GM18870 (cell line): ENCODE results near the gene MERTK.
A peak's percentile ranks its signal among the peaks of the same experiment; 100 is the strongest.
"Not testable (repeated sequence)": the region's sequence is repeated elsewhere in the genome, so short reads cannot be mapped to it uniquely, and the experiment has no call there.

ENCODE experiments used
- ATAC-seq: cut with Tn5 transposase; IDR thresholded peaks from one replicate; pipeline ENCODE4 v1.9.1; 2021; ENCODE audit warnings: moderate library complexity; ENCODE audit not compliant: unreplicated experiment

The MERTK gene

DNA sequence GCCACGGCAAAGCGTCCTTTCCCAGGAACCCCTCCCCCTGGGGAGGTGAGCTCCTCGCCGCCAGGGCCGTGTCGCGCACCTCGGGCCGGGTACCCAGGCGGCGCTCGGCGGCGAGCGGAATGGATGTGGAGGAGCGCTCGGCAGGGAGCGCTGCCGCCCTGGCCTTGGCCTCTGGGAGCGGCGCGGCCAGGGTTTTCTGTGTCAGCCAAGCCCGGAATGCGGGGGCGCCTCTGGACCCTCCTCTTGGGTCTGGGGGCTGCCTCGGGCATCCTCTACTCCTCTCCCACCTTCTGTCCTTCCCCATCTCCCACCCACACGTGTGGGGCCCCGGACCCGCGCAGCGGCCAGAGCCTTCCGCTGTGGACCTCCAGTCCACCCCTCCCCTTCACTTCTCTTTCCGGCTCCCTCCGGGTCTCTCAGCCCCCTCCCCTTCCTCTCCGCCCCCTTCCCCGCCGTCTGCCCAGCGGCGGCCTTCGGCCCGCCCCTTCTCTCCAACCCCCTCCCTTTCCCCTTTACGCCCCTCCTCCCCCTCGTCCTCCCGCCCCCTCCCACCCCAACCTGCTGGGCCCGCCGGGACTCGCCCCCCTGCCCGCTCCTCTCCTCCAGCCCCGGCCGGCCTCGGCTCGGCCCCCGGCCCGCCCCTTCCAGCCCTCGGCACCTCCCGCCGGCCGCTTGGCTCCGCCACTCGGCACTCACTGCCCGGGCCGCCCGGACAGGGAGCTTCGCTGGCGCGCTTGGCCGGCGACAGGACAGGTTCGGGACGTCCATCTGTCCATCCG, at the start of gene MERTK:
MERTK (plus strand) TSS at position 684 of the 779 bp plus-strand sequence. CDS start 129 bp downstream, outside the sequence.
- ATAC-seq = no peak

DNA sequence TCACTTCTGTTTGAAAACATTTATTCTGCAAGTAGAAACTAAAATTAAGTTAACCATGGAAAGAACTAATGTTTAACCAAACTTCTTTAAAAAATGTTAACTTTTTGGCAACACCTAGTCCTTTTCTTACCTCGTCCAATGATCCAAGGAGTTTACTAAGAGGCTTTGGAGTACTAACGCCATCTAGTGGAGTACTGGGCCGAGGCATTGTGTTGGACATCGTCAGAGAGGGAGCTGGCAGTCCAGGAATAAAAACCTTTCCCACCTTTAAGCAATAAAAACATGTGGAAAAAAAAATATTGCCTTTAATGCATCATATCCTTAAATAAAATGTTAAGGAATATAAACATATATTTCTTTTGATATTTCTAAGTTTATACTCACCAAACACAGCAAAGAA, 47.8 kb upstream of the MERTK start:
- not testable (repeated sequence) for ATAC-seq

DNA sequence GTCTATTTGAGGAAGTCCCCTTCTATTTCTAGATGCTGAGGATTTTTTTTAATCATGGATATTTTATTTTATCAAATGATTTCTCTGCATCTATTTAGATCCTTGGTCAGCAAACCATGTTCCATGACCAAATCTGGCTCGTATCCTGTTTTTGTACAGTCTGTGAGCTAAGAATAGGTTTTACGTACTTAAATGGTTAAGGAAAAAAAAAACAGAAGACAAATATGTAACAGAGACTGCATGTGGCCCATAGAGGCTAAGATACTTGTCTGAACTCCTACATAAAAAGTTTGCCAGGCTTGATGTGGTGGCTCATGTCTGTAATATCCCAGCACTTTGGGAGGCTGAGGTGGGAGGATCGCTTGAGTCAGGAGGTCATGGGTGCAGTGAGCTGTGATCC, 45.9 kb upstream of the MERTK start:
- not testable (repeated sequence) for ATAC-seq

DNA sequence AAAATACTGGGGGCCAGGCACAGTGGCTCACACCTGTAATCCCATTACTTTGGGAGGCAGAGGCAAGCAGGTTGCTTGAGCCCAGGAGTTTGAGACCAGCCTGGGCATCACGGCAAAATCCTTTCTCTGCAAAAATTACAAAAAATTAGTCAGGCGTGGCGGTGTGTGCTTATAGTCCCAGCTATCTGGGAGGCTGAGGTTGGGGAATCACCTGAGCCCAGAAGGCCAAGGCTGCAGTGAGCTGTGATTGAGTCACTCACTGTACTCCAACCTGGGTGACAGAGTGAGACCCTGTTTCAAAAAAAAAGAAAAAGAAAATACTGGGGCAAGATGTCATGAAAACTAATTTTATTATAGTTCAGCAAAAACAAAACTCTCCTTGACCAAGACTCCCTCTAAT, 38.4 kb upstream of the MERTK start:
- ATAC-seq = not testable (repeated sequence)

DNA sequence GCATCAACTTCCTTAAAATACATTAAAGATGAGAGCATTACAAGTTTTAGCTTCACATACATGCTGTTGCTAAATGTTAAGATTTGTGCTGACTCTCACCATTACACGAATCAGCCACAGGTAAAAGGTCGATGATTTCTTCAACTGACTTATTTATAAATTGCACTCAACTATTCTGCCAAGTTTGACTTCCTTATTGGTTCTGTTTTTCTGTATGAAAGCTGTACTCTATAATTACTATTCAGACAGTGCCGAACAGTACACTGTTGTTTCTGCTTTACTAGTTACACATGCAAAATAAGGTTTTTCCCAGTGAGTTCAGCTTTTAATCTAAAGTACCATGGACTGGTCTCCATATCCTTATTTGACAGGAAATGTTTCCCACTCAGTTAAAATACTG, 33.3 kb upstream of the MERTK start:
- ATAC-seq = not testable (repeated sequence)

DNA sequence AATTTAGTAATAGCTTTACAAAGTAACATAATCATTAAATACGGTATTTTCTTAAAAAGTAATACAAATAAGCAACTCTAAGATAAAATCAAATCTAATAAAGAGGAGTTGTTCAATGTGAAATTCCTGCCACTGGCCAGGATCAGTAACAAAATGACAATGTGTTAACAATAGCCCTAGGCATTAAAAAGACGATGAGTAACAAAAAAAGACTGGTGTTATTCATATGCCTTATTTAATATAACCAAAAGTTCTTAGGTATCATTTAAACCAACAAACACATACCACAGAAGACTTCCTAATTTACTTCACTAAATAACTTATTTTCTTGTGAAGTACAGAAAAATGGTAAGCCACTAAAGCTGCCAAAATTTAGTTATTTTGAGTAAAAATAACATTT, 25.6 kb upstream of the MERTK start:
- not testable (repeated sequence) for ATAC-seq

DNA sequence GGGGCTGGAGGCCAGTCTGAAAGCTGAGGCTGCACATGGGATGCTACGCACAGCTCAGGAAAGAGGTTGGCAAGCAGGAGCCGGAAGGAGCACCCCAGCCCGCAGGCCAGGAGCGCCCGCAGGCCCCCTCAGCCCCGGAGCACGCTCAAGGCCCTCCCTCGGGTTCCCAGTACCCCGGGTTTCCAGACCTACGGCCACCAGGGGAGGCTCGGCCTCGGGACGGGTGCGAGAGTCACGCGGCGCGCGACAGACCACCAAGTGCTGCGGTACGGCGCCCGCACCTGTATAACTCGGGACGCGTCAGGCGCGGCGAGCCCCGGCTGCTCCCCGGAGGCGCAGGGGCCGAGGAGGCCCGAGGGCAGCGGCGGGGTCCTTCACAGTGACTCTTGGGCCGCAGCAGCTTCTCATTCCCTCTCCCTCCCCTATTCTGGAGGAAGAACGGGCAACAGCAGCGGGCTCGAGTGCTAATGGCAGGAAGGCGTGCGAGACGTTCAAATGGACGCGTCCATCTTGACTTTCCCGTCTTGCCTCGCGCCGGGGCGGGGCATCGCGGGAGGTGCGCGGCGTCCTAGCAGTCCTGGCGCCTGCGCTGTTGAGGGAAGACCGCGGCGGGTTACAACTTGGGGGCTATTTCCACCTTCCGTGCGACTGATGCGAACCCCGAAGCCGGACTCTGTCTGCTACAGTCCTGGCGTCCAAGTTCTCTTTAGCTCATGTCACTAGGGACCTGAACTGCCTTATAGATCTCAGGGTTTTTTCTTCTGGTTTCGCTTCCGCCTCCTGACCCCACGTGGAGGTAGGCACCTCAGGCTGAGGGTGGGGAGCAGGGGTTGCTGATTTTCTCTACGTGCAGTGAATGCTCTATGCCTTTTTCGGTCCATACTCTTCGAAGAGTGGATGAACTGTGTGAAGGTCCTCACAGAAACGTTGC, 14.5 kb upstream of the MERTK start, which contains the start of gene ANAPC1:
ANAPC1 (minus strand) TSS at position 533 of the 931 bp plus-strand sequence. CDS start 3,368 bp downstream, outside the sequence.
- ATAC-seq = peak; percentile 68

DNA sequence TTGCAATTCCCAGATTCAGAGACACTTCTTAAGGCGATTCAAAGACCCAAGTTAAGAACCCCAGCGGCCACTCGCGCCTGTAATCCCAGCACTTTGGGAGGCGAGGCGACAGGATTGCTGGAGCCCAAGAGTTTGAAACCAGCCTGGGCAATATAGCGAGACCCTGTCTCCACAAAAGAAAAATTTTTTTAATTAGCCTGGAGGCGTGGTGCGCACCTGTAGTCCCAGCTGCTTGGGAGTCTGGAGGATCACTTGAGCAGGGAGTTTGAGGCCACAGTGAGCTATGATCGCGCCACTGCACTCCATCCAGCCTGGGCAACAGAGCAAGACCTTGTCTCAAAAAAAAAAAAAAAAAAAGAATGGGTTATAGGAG, 13.8 kb upstream of the MERTK start:
- ATAC-seq = no peak

DNA sequence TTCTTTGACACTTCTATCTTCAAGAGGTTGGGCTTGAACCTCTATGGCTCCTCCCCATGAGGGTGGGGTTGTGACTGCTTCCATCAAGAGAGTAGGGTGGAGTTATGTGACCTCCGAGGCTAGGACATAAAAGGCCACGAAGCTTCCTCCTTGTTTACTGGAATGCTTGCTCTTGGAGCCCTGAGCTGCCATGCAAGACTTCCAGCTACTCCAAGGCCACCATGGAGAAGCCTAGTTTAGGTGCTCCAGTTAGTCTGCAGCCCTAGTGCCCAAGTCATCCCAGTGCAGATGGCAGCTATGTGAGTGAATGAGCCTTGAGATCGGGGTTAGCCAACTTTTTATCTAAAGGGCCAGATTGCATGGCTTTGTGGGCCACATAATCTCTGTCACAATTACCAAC, 2.4 kb upstream of the MERTK start:
- no peak for ATAC-seq

DNA sequence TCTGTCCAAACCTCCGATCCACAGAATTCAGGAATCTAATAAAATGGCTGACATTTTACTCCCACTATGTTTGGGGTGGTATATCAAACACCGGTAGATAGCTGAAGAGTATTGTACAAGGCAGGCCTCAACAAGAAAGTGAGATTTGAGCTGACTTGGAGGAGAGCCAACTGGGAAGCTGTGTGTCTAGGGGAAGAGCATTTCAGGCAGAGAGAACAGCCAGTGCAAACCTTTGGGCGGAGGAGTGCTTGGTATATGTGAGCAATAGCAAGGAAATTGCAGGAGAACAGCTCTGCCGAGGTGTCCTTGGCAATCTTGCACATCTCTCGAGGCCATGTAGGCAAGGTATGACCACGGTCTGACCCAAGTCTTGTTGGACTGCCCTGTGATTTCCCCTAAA, 1.8 kb upstream of the MERTK start:
- ATAC-seq = no peak

DNA sequence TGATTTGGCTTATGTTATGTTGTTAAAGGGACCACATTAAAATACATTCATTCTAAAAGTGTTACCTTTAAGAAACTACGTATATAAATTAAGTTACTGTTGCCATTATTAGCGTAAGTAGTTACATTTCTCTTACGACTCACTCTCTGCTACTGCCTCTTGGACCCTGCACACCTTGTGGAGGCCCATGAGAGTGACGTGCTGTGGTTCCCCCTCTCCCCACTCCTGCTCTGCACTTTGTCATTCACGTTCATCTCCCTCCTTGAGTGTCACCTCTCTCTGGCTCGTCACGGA, 830 bp upstream of the MERTK start:
- ATAC-seq = no peak

DNA sequence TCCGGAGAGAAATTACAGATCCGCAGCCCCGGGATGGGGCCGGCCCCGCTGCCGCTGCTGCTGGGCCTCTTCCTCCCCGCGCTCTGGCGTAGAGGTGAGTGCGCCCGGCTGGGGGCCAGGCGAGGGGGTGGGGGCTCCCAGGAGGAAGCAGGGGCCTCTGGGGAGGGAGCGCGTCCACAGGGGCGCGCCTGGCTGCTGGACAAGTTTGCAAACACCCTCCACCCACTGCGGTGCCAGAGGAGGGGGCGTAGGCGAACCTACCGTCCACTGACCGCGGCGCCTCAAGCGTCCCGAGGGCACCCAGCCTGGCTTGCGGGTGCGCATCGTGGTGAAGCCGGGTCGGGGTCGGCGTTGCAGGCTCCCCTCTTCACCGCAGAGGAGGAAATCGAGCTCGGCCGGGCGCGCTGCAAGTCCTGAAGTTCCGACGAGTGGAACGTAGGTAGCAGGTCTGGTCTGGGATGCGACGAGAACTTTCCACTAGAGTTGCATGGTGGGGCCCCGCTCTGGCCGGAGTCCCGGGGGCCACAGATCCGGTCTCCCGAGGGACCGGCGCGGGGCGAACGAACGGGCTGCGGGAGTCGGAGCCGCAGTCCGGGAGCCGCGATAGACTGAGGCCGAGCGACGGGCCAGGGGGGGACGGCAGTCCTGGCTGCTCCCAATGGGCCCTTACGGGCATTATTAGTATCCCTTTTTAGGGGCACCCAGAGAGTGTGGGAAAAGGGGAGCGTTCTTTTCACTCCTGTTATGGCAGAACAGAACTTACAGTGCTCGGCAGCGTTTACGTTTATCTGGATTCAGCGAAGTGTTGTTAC, 502 bp downstream of the MERTK start:
- ATAC-seq = no peak

DNA sequence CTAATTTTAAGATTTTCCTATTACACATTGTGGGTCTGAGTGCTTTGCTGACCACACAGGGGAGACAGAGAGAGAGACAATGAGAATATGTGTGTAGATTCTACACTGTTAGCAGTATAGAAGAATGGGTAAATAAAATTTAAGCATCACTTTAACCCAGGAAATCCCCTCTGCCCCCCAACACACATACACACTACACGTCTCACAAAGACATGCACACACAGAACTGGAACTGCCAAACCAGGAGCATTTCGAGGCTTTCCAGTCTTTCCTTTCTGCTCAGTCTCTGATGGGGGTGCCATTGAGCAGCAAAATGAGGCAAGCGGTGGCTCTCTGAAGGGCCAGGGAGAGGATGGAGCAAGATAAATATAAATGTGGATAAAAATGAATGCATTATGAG, 2.5 kb downstream of the MERTK start:
- ATAC-seq = no peak

DNA sequence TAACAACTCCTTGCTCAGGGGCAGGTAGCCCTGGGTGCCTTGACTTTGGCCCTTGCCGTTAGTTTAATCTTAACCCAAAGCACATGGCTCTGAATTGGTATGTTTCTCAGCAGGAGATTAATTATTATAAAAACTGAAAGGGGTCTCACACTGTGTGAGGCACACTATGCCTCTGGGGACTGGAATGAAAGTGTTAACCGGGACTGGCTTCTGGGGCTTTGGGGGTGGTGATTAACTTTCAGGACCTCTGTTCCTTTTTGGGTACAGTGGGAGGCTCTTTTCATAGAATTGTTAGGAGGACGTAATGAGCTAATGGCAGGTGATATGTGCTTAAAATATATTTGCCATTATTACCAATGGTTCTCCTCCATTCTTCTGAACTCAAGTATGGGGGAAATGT, 5.1 kb downstream of the MERTK start:
- no peak for ATAC-seq

DNA sequence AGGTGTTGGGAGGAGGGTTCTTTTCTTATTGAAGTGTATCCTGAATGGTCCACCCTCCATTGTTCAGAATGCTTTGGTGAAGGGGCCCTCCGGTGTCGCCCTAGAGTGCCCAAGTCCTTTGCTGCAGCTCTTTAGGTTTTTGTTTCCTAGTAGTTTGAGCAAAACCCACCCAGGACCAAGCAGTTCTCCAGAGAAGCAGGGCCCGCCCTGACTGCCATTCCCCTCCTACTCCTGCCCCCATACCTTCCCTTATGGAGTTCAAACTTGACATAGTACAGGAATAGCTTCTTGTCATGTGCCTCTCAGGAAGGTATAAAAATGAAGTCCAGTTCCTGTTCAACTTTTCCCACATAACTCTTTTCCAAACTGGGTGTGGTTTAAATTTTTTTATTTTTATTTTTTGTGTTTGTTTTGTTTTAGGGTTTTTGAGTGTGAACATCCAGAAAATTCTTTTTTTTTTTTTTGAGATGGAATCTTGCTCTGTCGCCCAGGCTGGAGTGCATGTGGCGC, 5.6 kb downstream of the MERTK start:
- ATAC-seq = no peak

DNA sequence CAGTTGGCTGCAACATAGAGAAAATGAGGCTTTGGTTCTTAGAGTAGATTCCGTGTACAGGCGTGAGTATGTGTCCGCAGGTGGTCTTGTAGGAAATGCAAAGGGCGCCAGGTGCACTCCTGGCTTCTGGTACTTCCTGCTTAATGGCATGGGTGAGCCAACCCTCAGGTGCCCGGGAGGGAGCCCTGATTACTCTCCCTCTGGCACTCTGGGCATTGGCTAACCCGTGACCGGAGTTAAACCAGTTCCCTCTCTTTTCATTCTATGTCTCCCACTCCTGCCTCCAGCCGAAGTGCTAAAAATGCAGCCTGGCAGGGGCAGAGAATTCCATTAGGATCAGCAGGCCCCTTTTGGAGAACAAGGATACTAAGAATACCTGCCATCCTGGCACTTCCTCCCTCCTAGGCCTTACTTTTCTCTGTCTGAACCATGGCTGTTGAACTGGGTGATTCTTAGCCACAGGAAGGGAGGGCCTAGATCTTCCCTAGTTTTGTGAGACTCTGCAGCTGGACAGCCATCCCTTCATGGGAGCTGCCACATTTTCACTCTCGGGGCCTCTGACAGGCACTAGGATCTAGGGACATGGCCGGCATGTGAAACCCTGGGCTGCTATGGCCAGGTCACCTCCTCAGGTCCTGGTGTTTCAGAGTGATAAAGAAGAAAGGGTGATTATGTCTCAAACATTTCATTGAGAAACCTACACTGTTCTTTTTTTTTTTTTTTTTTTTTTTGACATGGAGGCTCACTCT, 6.5 kb downstream of the MERTK start:
- no peak for ATAC-seq

DNA sequence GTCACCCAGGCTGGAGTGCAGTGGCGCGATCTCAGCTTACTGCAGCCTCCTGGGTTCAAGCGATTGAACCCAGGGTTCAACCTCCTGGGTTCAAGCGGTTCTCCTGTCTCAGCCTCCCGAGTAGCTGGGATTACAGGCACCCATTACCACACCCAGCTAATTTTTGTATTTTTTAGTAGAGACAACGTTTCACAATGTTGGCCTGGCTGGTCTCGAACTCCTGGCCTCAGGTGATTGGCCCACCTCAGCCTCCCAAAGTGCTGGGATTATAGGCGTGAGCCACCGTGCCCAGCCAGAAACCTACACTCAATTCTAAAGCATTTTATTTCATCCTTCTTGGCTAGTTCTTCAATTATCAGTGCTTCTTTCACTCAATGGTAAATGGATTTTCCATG, 7.1 kb downstream of the MERTK start:
- ATAC-seq = not testable (repeated sequence)

DNA sequence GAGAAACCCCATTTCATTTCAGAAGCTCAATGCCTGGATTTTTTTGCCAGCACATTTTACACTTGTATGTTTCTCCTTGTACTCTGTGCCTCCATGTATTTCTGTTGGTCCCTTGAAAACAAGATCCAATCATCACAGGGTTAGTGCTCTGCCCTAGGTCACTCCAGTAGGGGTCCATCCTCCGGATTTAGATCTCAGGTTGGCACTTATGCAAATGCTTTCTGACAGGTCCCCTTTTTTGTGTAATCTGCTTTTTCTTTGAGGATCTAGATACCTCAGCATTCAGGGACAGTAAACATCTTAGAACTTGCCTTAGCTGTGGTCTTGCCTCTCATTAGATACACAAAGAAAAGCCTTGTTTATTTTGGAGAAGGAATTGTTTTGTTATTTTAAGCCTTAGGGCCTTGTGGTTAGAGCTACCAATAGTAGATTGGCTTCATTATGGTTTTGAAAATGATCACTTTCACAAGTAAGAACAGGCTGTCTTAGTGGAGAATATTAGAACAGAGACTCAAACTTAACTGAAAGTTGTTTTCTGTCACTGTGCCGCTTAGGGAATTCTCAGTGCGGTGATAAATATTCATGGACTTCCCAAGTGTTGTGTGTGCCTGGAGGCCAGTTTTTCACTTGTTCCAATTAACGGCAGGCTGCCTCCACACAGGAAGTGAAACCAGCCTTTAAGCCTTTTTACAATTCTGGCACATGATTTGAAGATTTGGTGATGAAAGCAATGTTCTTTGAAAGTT, 7.8 kb downstream of the MERTK start:
- peak; percentile 72 for ATAC-seq

DNA sequence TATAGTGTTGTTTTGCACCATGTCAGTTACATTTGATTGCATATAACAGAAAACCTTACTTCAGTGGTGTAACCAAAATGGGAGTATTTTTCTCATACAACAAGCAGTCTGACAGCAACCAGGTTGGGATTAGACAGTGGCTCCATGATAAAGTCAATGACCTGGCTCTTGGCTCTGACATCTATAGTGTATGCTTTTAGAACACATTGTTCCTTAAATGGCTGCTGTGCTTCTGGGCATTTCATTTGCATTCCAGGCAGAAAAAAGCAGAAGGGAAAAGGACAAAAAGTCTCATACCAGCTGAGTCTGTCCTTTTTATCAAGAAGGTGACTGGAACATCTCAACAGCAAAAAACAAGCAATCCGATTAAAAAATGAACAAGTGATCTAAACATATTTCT, 10.2 kb downstream of the MERTK start:
- ATAC-seq = no peak

DNA sequence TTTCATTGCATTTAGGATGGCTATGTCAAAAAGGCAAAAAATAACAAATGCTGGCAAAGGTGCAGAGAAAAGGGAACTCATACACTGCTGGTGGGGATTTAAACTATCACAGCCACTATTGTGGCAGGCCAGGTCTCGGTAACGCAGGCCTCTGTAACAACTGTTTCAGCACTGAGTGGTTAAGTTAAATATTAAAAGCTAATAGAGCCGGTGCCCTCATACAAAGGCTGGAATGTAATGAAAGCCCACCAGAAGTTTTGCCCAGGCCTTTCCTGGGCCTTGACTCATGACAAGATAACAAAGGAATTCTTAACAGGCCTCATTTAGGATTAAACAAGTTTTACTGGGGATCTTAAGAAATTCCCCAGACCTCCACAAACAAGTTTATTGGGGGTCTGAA, 10.7 kb downstream of the MERTK start:
- ATAC-seq = no peak
